Amniotic epithelial cell (primary cell): ENCODE data around the gene TJP1.
"Not testable (repeated sequence)": the region's sequence is repeated elsewhere in the genome, so short reads cannot be mapped to it uniquely, and the experiment has no call there.

Experiments used
- DNase-seq: peaks from one replicate; pipeline ENCODE4 v3.0.0-alpha.2; 2010; ENCODE audit warnings: low read depth

TJP1 gene

GRCh38 chr15:29657476-29657817, 164.8 kb downstream of the TJP1 start:
- DNase-seq = not testable (repeated sequence)

- DNase-seq = no peak
Observed at GRCh38 chr15:29656636-29657475, 165.4 kb downstream of the TJP1 start.

GRCh38 chr15:29652595-29652994, 169.7 kb downstream of the TJP1 start:
- no peak for DNase-seq

- no peak for DNase-seq
Observed at GRCh38 chr15:29651476-29652233, 170.6 kb downstream of the TJP1 start.
